Neural progenitor cell (in vitro differentiated cells): ENCODE data around the gene IQCM. TPM values are rescaled to one million over a fixed set of nuclear protein-coding genes. Genes with fewer than 3 reads are reported as not detected.
"Not testable (repeated sequence)": the region's sequence is repeated elsewhere in the genome, so short reads cannot be mapped to it uniquely, and the experiment has no call there.

Experiments
- DNase-seq: peaks from one replicate; pipeline ENCODE4 v3.0.0-alpha.2; 2016; ENCODE audit warnings: low spot score
- H2AFZ ChIP-seq: fragments of 200-600 bp; sonication (generic); replicated peaks from 2 replicates; pipeline ENCODE4 v1.6.1; 2016; ENCODE audit warnings: antibody characterized with exemption
- H3F3A ChIP-seq: fragments of 200-600 bp; sonication (generic); 2 replicates; pipeline ENCODE4 v1.6.1; 2016; ENCODE audit warnings: antibody characterized with exemption, low read depth
- H3K27ac ChIP-seq: fragments of 200-600 bp; sonication (generic); 2 replicates; pipeline ENCODE4 v1.5.1; 2016; ENCODE audit warnings: mild to moderate bottlenecking
- H3K27me3 ChIP-seq: fragments of 200-600 bp; sonication (generic); 2 replicates; pipeline ENCODE4 v1.6.1; 2016; ENCODE audit warnings: mild to moderate bottlenecking, moderate library complexity
- H3K36me3 ChIP-seq: fragments of 200-600 bp; sonication (generic); 2 replicates; pipeline ENCODE4 v1.5.1; 2016
- H3K4me1 ChIP-seq: fragments of 200-600 bp; sonication (generic); 2 replicates; pipeline ENCODE4 v1.6.1; 2016; ENCODE audit warnings: mixed run types
- H3K4me2 ChIP-seq: fragments of 200-600 bp; sonication (generic); 2 replicates; pipeline ENCODE4 v1.6.1; 2016
- H3K4me3 ChIP-seq: fragments of 200-600 bp; sonication (generic); 2 replicates; pipeline ENCODE4 v1.5.1; 2016
- H3K79me2 ChIP-seq: fragments of 200-600 bp; sonication (generic); 2 replicates; pipeline ENCODE4 v1.6.1; 2016; ENCODE audit warnings: low read depth
- H3K9ac ChIP-seq: fragments of 200-600 bp; sonication (generic); 2 replicates; pipeline ENCODE4 v1.6.1; 2016
- H3K9me3 ChIP-seq: fragments of 200-600 bp; sonication (generic); 2 replicates; pipeline ENCODE4 v1.5.1; 2016; ENCODE audit warnings: low read depth
- H4K20me1 ChIP-seq: fragments of 200-600 bp; sonication (generic); 2 replicates; pipeline ENCODE4 v1.6.1; 2016; ENCODE audit warnings: low read depth
- H3K27ac Mint-ChIP-seq: 3 replicates; pipeline ENCODE4 v1.8.0; 2021; ENCODE audit warnings: mixed read lengths
- H3K27me3 Mint-ChIP-seq: 2 replicates; pipeline ENCODE4 v1.8.0; 2022; ENCODE audit warnings: low read depth, mild to moderate bottlenecking, inconsistent platforms, moderate library complexity, mixed read lengths; ENCODE audit not compliant: insufficient read depth
- H3K36me3 Mint-ChIP-seq: 3 replicates; pipeline ENCODE4 v1.8.0; 2021; ENCODE audit warnings: mixed read lengths
- H3K4me1 Mint-ChIP-seq: 3 replicates; pipeline ENCODE4 v1.8.0; 2021; ENCODE audit warnings: mixed read lengths
- H3K4me3 Mint-ChIP-seq: 3 replicates; pipeline ENCODE4 v1.8.0; 2021; ENCODE audit warnings: mild to moderate bottlenecking, moderate library complexity, mixed read lengths
- H3K9me3 Mint-ChIP-seq: 3 replicates; pipeline ENCODE4 v1.8.0; 2020; ENCODE audit warnings: mixed read lengths
- CTCF ChIP-seq: fragments of 200-600 bp; sonication (generic); IDR thresholded peaks from 2 replicates; pipeline ENCODE4 v1.5.1; 2017; ENCODE audit warnings: antibody characterized with exemption, mild to moderate bottlenecking
- EZH2 ChIP-seq: fragments of 200-600 bp; sonication (generic); IDR thresholded peaks from 2 replicates; pipeline ENCODE4 v1.6.1; 2017; ENCODE audit warnings: antibody characterized with exemption, mild to moderate bottlenecking, moderate library complexity
- EZH2phosphoT487 ChIP-seq: fragments of 200-600 bp; sonication (generic); IDR thresholded peaks from 2 replicates; pipeline ENCODE4 v1.6.1; 2017; ENCODE audit warnings: antibody characterized with exemption
- total RNA-seq: library from RNA; depleted of rRNA; stranded (reverse); fragments of >200 nt; gene quantifications from 2 replicates; pipeline ENCODE4 v1.2.3, GENCODE V29; 2015; ENCODE audit warnings: low replicate concordance

Gene IQCM
- total RNA-seq, 1 donor from 2014 or later, result 0.26 TPM

- no peak for DNase-seq
- Mint-ChIP-seq H3K27ac (no peak overlapping the region), H3K27me3 (no peaks in the 10 kb centered on the region), H3K4me1 (no peaks in the 10 kb centered on the region), H3K4me3 (no peak overlapping the region), H3K9me3 (no peaks in the 10 kb centered on the region), H3K36me3 (no peaks in the 10 kb centered on the region)
- Histone ChIP-seq H4K20me1 (no peaks in the 10 kb centered on the region), H3K27me3 (no peaks in the 10 kb centered on the region), H3F3A (no peaks in the 10 kb centered on the region), H2AFZ (no peak overlapping the region), H3K79me2 (no peaks in the 10 kb centered on the region), H3K4me1 (no peaks in the 10 kb centered on the region), H3K27ac (no peak overlapping the region), H3K4me3 (no peak overlapping the region), H3K9ac (no peak overlapping the region), H3K36me3 (no peaks in the 10 kb centered on the region), H3K4me2 (no peak overlapping the region), H3K9me3 (no peaks in the 10 kb centered on the region)
- TF ChIP-seq CTCF, result no peak
- no peak for TF ChIP-seq EZH2
- TF ChIP-seq EZH2phosphoT487, result no peak
These were observed 326.3 kb downstream of the IQCM start for GRCh38 chr4:149489321-149489720.

- Histone ChIP-seq H3K27ac (no peak overlapping the region), H3K79me2 (no peaks in the 10 kb centered on the region), H3K4me1 (no peaks in the 10 kb centered on the region), H3K27me3 (no peaks in the 10 kb centered on the region), H2AFZ (no peak overlapping the region), H3F3A (no peaks in the 10 kb centered on the region), H4K20me1 (no peaks in the 10 kb centered on the region), H3K9me3 (no peaks in the 10 kb centered on the region), H3K4me3 (no peak overlapping the region), H3K9ac (no peak overlapping the region), H3K36me3 (no peaks in the 10 kb centered on the region), H3K4me2 (no peak overlapping the region)
- H3K36me3 Mint-ChIP-seq, result no peaks in the 10 kb centered on the region
- DNase-seq, result no peak
- no peaks in the 10 kb centered on the region for H3K4me1 Mint-ChIP-seq
- H3K27me3 Mint-ChIP-seq, result no peaks in the 10 kb centered on the region
- TF ChIP-seq EZH2 (no peak), CTCF (no peak), EZH2phosphoT487 (no peak)
- no peak overlapping the region for H3K4me3 Mint-ChIP-seq
- H3K27ac Mint-ChIP-seq, result no peak overlapping the region
- no peaks in the 10 kb centered on the region for H3K9me3 Mint-ChIP-seq
These were observed 328.8 kb downstream of the IQCM start for GRCh38 chr4:149486861-149487260.

GRCh38 chr4:149468669-149469068 is 347.0 kb downstream of the IQCM start:
- not testable (repeated sequence) for H3F3A ChIP-seq, H3K27ac Mint-ChIP-seq, H3K36me3 ChIP-seq, H3K79me2 ChIP-seq, H3K9ac ChIP-seq, DNase-seq, H3K4me1 ChIP-seq, H3K4me2 ChIP-seq, H2AFZ ChIP-seq, H3K4me1 Mint-ChIP-seq, H3K27me3 ChIP-seq, H3K4me3 Mint-ChIP-seq, H4K20me1 ChIP-seq, H3K27me3 Mint-ChIP-seq, H3K4me3 ChIP-seq, H3K36me3 Mint-ChIP-seq, H3K27ac ChIP-seq, H3K9me3 ChIP-seq
- peaks cover 13% of the 10 kb centered on the region for H3K9me3 Mint-ChIP-seq

- TF ChIP-seq CTCF (no peak), EZH2phosphoT487 (no peak)
- no peak overlapping the region for H3K4me3 Mint-ChIP-seq
These were observed 349.2 kb downstream of the IQCM start for GRCh38 chr4:149466446-149466845.

More at GRCh38 chr4:149466446-149466845, 349.2 kb downstream of the IQCM start:
- no peaks in the 10 kb centered on the region for H3K4me1 Mint-ChIP-seq
- Histone ChIP-seq H3K4me2 (no peak overlapping the region), H3K36me3 (no peaks in the 10 kb centered on the region), H3K27ac (no peak overlapping the region), H4K20me1 (no peaks in the 10 kb centered on the region), H3K9me3 (no peaks in the 10 kb centered on the region), H3K9ac (no peak overlapping the region), H3F3A (no peaks in the 10 kb centered on the region), H2AFZ (no peak overlapping the region), H3K4me1 (no peaks in the 10 kb centered on the region), H3K4me3 (no peak overlapping the region), H3K27me3 (no peaks in the 10 kb centered on the region), H3K79me2 (no peaks in the 10 kb centered on the region)
- peaks cover 3% of the 10 kb centered on the region for H3K27me3 Mint-ChIP-seq
- H3K27ac Mint-ChIP-seq, result no peak overlapping the region
- H3K36me3 Mint-ChIP-seq, result no peaks in the 10 kb centered on the region
- no peak for DNase-seq
- peaks cover 9% of the 10 kb centered on the region for H3K9me3 Mint-ChIP-seq
